Measurements from ENCODE around the gene KRTAP12-1. TPM values are rescaled to one million over a fixed set of nuclear protein-coding genes. Genes with fewer than 3 reads are reported as not detected.

KRTAP12-1 gene
- total RNA-seq, 1 donor from 2014 or later = not detected

GRCh38 chr21:44632067-44632466 lies 49.9 kb downstream of the KRTAP12-1 start:
- no peak overlapping the region for H3K4me2 ChIP-seq (ENCODE audit: low read length)
- Mint-ChIP-seq H3K27me3 (ENCODE audit: low read depth, unreplicated experiment) (peaks cover 12% of the 10 kb centered on the region), H3K27ac (ENCODE audit: unreplicated experiment) (no peak overlapping the region), H3K4me1 (ENCODE audit: low read depth, unreplicated experiment) (no peaks in the 10 kb centered on the region), H3K9me3 (ENCODE audit: unreplicated experiment) (peaks cover 20% of the 10 kb centered on the region), H3K36me3 (ENCODE audit: low read depth, unreplicated experiment) (peaks cover 2% of the 10 kb centered on the region), H3K4me3 (ENCODE audit: unreplicated experiment) (no peak overlapping the region)
- no peaks in the 10 kb centered on the region for H3K79me2 ChIP-seq (ENCODE audit: insufficient read depth, low read length)
- no peak overlapping the region for H2AFZ ChIP-seq (ENCODE audit: low read depth, low read length)
- TF ChIP-seq CTCF (IDR thresholded peaks at IDR 0.05; ENCODE audit: insufficient read depth, low read depth, low read length) = no peak
- no peak for TF ChIP-seq EZH2 (IDR thresholded peaks at IDR 0.05; ENCODE audit: insufficient read depth, low read length)
- no peak overlapping the region for H3K9ac ChIP-seq (ENCODE audit: low read length)
- no peaks in the 10 kb centered on the region for H4K20me1 ChIP-seq (ENCODE audit: insufficient read depth, low read length)
- no peaks in the 10 kb centered on the region for H3K4me1 ChIP-seq (ENCODE audit: insufficient read depth, low read length)
- no peak overlapping the region for H3K4me3 ChIP-seq (ENCODE audit: insufficient read depth, low read depth, low read length)
- no peak for DNase-seq (ENCODE audit: low read depth)
- peaks cover 4% of the 10 kb centered on the region for H3K9me3 ChIP-seq (ENCODE audit: insufficient read depth, low read depth, low read length)
- H3K27me3 ChIP-seq (ENCODE audit: insufficient read depth, low read length) = no peaks in the 10 kb centered on the region
- FAIRE-seq = no peak
- no peaks in the 10 kb centered on the region for H3K36me3 ChIP-seq (ENCODE audit: insufficient read depth, low read length)
- no peak overlapping the region for H3K27ac ChIP-seq (ENCODE audit: low read depth, low read length)

Other genes with a start within 250 kb of the KRTAP12-1 start
- 5.2 and 5.6 TPM in 2 replicates for gene LRRC3, start 226.7 kb downstream of the KRTAP12-1 start, total RNA-seq
- gene KRTAP10-1, start 142.0 kb downstream of the KRTAP12-1 start, total RNA-seq = not detected in 2 replicates
- not detected in 2 replicates for gene KRTAP10-2, start 130.7 kb downstream of the KRTAP12-1 start, total RNA-seq
- not detected in 2 replicates for gene KRTAP10-3, start 123.4 kb downstream of the KRTAP12-1 start, total RNA-seq
- not detected in 2 replicates for gene KRTAP10-4, start 108.4 kb downstream of the KRTAP12-1 start, total RNA-seq
- gene KRTAP10-5, start 101.6 kb downstream of the KRTAP12-1 start, total RNA-seq = not detected in 2 replicates
- gene KRTAP10-6, start 89.7 kb downstream of the KRTAP12-1 start, total RNA-seq = not detected in 2 replicates
- not detected in 2 replicates for gene KRTAP10-7, start 81.6 kb downstream of the KRTAP12-1 start, total RNA-seq
- not detected in 2 replicates for gene KRTAP10-8, start 70.1 kb downstream of the KRTAP12-1 start, total RNA-seq
- not detected in 2 replicates for gene KRTAP10-9, start 55.1 kb downstream of the KRTAP12-1 start, total RNA-seq
- gene KRTAP10-10, start 44.8 kb downstream of the KRTAP12-1 start, total RNA-seq = not detected in 2 replicates
- gene KRTAP10-11, start 35.7 kb downstream of the KRTAP12-1 start, total RNA-seq = not detected in 2 replicates
- not detected in 2 replicates for gene KRTAP12-4, start 27.5 kb downstream of the KRTAP12-1 start, total RNA-seq
- not detected in 2 replicates for gene KRTAP12-3, start 24.2 kb downstream of the KRTAP12-1 start, total RNA-seq
- not detected in 2 replicates for gene KRTAP12-2, start 15.2 kb downstream of the KRTAP12-1 start, total RNA-seq
- gene KRTAP10-12, start 15.0 kb upstream of the KRTAP12-1 start, total RNA-seq = not detected in 2 replicates
- not detected in 2 replicates for gene TSPEAR, start 29.4 kb upstream of the KRTAP12-1 start, total RNA-seq
- gene UBE2G2, start 119.7 kb upstream of the KRTAP12-1 start, total RNA-seq = 63.8 and 74.5 TPM in 2 replicates
- 72.7 and 83.5 TPM in 2 replicates for gene SUMO3, start 135.9 kb upstream of the KRTAP12-1 start, total RNA-seq
- gene PTTG1IP, start 191.5 kb upstream of the KRTAP12-1 start, total RNA-seq = 208 and 240 TPM in 2 replicates
- gene ITGB2, start 238.7 kb upstream of the KRTAP12-1 start, total RNA-seq = 0.61 TPM in 1 of 2 replicates, not detected in the other